HepG2 (cell line): ENCODE results near the gene CIAO3. TPM values are rescaled to one million over a fixed set of nuclear protein-coding genes. Genes with fewer than 3 reads are reported as not detected.

Source experiments
- ARNT2 ChIP-seq: sonication (generic); formaldehyde crosslinking; IDR thresholded peaks from 2 replicates; pipeline ENCODE4 v1.8.0; 2022; ENCODE audit warnings: mild to moderate bottlenecking, low read depth, missing genetic modification reagents, moderate library complexity
- ERF ChIP-seq: IDR thresholded peaks from 2 replicates; pipeline ENCODE4 v1.6.1; 2018; ENCODE audit warnings: missing biosample characterization, missing genetic modification reagents
- HIC2 ChIP-seq: sonication (generic); formaldehyde crosslinking; IDR thresholded peaks from 2 replicates; pipeline ENCODE4 v1.9.0; 2022; ENCODE audit warnings: low read depth, missing genetic modification reagents
- MATR3 ChIP-seq: sonication (generic); formaldehyde crosslinking; IDR thresholded peaks from 2 replicates; pipeline ENCODE4 v1.4.0; 2020; ENCODE audit warnings: missing genetic modification reagents
- MAZ ChIP-seq, 2 experiments: sonication (generic) in 1 of 2; formaldehyde crosslinking in 1 of 2; IDR thresholded peaks; 2 replicates each; pipeline versions ENCODE4 v1.5.0 to v1.6.1; 2012 to 2020; ENCODE audit warnings: low read depth in 2 of 2, mild to moderate bottlenecking in 2 of 2, borderline replicate concordance in 1 of 2, improper control_type of control experiment in 1 of 2, low read length in 1 of 2, missing genetic modification reagents in 1 of 2, moderate library complexity in 1 of 2
- NFE2L2 ChIP-seq: fragments of 150-350 bp; IDR thresholded peaks from 2 replicates; pipeline ENCODE4 v1.6.1; 2014; ENCODE audit warnings: low read length
- PCBP1 ChIP-seq: fragments of 200-400 bp; formaldehyde crosslinking; IDR thresholded peaks from 2 replicates; pipeline ENCODE4 v1.6.1; 2017; ENCODE audit warnings: mild to moderate bottlenecking, low read depth, low read length, borderline replicate concordance
- ZNF431 ChIP-seq: sonication (generic); formaldehyde crosslinking; IDR thresholded peaks from 2 replicates; pipeline ENCODE4 v1.9.0; 2022; ENCODE audit warnings: missing genetic modification reagents, low read depth, mild to moderate bottlenecking, borderline replicate concordance
- ZNF768 ChIP-seq: sonication (generic); formaldehyde crosslinking; IDR thresholded peaks from 2 replicates; pipeline ENCODE4 v1.4.0; 2020; ENCODE audit warnings: missing genetic modification reagents
- polyA plus RNA-seq, 8 experiments: library from polyadenylated mRNA; depleted of rRNA in 3 of 8; stranded (reverse) in 7 of 8; unstranded in 1 of 8; fragments of >200 nt; fragmentation: Illumina TruSeq in 4 of 8; extraction: Trizol in 4 of 8; gene quantifications; 2 replicates each; pipeline versions ENCODE4 v1.2.1 to v1.2.3, GENCODE V29; 2011 to 2016; ENCODE audit warnings: low read depth in 4 of 8, missing spikeins in 1 of 8, mixed read lengths in 1 of 8; ENCODE audit not compliant: insufficient read depth in 1 of 8
- total RNA-seq, 5 experiments: library from RNA; depleted of rRNA; stranded (reverse); fragments of >200 nt; fragmentation: Illumina TruSeq; extraction: Trizol; gene quantifications; 2 replicates each; pipeline ENCODE4 v1.2.3, GENCODE V29; 2016; ENCODE audit warnings: low read depth in 1 of 5
- TF ChIP-seq, protein P1 (sequence below): sonication (generic); formaldehyde crosslinking; IDR thresholded peaks from 2 replicates; pipeline ENCODE4 v1.5.0; 2020; ENCODE audit warnings: mild to moderate bottlenecking, missing genetic modification reagents, borderline replicate concordance
- TF ChIP-seq, protein P2 (sequence below), 2 experiments: IDR thresholded peaks; 2 replicates each; pipeline ENCODE4 v1.6.1; 2011 to 2012; ENCODE audit warnings: low read length in 2 of 2, borderline replicate concordance in 1 of 2, low read depth in 1 of 2, mild to moderate bottlenecking in 1 of 2, moderate library complexity in 1 of 2

CIAO3 gene
- total and polyA plus RNA-seq, 2 of the 13 experiments (the other 11 are each of a cell fraction or from before 2014, with no cell fraction given): 21.7 to 25.0 TPM

- TF ChIP-seq, protein P1, sequence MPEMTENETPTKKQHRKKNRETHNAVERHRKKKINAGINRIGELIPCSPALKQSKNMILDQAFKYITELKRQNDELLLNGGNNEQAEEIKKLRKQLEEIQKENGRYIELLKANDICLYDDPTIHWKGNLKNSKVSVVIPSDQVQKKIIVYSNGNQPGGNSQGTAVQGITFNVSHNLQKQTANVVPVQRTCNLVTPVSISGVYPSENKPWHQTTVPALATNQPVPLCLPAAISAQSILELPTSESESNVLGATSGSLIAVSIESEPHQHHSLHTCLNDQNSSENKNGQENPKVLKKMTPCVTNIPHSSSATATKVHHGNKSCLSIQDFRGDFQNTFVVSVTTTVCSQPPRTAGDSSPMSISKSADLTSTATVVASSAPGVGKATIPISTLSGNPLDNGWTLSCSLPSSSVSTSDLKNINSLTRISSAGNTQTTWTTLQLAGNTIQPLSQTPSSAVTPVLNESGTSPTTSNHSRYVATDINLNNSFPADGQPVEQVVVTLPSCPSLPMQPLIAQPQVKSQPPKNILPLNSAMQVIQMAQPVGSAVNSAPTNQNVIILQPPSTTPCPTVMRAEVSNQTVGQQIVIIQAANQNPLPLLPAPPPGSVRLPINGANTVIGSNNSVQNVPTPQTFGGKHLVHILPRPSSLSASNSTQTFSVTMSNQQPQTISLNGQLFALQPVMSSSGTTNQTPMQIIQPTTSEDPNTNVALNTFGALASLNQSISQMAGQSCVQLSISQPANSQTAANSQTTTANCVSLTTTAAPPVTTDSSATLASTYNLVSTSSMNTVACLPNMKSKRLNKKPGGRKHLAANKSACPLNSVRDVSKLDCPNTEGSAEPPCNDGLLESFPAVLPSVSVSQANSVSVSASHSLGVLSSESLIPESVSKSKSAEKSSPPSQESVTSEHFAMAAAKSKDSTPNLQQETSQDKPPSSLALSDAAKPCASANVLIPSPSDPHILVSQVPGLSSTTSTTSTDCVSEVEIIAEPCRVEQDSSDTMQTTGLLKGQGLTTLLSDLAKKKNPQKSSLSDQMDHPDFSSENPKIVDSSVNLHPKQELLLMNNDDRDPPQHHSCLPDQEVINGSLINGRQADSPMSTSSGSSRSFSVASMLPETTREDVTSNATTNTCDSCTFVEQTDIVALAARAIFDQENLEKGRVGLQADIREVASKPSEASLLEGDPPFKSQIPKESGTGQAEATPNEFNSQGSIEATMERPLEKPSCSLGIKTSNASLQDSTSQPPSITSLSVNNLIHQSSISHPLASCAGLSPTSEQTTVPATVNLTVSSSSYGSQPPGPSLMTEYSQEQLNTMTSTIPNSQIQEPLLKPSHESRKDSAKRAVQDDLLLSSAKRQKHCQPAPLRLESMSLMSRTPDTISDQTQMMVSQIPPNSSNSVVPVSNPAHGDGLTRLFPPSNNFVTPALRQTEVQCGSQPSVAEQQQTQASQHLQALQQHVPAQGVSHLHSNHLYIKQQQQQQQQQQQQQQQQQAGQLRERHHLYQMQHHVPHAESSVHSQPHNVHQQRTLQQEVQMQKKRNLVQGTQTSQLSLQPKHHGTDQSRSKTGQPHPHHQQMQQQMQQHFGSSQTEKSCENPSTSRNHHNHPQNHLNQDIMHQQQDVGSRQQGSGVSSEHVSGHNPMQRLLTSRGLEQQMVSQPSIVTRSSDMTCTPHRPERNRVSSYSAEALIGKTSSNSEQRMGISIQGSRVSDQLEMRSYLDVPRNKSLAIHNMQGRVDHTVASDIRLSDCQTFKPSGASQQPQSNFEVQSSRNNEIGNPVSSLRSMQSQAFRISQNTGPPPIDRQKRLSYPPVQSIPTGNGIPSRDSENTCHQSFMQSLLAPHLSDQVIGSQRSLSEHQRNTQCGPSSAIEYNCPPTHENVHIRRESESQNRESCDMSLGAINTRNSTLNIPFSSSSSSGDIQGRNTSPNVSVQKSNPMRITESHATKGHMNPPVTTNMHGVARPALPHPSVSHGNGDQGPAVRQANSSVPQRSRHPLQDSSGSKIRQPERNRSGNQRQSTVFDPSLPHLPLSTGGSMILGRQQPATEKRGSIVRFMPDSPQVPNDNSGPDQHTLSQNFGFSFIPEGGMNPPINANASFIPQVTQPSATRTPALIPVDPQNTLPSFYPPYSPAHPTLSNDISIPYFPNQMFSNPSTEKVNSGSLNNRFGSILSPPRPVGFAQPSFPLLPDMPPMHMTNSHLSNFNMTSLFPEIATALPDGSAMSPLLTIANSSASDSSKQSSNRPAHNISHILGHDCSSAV (CRISPR knock-in tag): no peak
- TF ChIP-seq PCBP1 (no peak), MATR3 (no peak), MAZ (IDR thresholded peaks at IDR 0.05; ENCODE audit: borderline replicate concordance, low read depth, low read length) (peak; percentile 41; the same call in 1 of the 2 replicates), MAZ (CRISPR knock-in tag; IDR thresholded peaks at IDR 0.05; ENCODE audit: low read depth) (no peak; the same call in none of the 2 replicates), NFE2L2 (no peak), HIC2 (no peak), ERF (CRISPR knock-in tag) (no peak), ZNF768 (CRISPR knock-in tag) (peak; percentile 63; the same call in 1 of the 2 replicates), ZNF431 (no peak), ARNT2 (CRISPR knock-in tag) (no peak)
- TF ChIP-seq, protein P2, sequence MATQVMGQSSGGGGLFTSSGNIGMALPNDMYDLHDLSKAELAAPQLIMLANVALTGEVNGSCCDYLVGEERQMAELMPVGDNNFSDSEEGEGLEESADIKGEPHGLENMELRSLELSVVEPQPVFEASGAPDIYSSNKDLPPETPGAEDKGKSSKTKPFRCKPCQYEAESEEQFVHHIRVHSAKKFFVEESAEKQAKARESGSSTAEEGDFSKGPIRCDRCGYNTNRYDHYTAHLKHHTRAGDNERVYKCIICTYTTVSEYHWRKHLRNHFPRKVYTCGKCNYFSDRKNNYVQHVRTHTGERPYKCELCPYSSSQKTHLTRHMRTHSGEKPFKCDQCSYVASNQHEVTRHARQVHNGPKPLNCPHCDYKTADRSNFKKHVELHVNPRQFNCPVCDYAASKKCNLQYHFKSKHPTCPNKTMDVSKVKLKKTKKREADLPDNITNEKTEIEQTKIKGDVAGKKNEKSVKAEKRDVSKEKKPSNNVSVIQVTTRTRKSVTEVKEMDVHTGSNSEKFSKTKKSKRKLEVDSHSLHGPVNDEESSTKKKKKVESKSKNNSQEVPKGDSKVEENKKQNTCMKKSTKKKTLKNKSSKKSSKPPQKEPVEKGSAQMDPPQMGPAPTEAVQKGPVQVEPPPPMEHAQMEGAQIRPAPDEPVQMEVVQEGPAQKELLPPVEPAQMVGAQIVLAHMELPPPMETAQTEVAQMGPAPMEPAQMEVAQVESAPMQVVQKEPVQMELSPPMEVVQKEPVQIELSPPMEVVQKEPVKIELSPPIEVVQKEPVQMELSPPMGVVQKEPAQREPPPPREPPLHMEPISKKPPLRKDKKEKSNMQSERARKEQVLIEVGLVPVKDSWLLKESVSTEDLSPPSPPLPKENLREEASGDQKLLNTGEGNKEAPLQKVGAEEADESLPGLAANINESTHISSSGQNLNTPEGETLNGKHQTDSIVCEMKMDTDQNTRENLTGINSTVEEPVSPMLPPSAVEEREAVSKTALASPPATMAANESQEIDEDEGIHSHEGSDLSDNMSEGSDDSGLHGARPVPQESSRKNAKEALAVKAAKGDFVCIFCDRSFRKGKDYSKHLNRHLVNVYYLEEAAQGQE (IDR thresholded peaks at IDR 0.05; ENCODE audit: borderline replicate concordance in 1 of 2, low read depth in 1 of 2, low read length in 2 of 2): no peak
These were observed 60.8 kb downstream of the CIAO3 start, which contains the start of gene STUB1 (continued) for GRCh38 chr16:679814-680624.
